HG03108 (cell line): ENCODE data around the gene EPHB3.
"Not testable (repeated sequence)": the region's sequence is repeated elsewhere in the genome, so short reads cannot be mapped to it uniquely, and the experiment has no call there.

Experiments
- ATAC-seq: cut with Tn5 transposase; IDR thresholded peaks from one replicate; pipeline ENCODE4 v1.9.1; 2021; ENCODE audit warnings: moderate library complexity; ENCODE audit not compliant: unreplicated experiment

Gene EPHB3

GRCh38 chr3:184618811-184619210 lies 57.2 kb downstream of the EPHB3 start:
- ATAC-seq, result no peak

DNA sequence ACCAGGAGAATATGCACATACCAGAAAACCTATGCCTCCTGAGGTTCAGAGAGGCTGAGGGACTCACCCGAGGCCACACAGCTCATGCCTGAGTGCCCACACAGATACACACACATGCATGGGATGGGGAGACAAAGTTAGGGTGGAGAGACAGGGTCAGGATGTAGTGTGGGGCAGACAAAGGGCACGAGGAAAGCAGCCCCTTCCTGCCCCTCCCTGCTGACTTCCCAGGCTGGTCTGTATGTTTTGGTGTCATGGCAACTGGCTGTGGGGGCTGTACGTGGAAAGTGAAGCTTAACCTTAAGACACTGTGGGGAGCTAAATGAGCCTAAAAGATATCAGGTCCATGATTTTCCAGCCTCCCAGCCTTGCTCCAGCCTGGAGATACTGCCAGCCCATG lies 57.8 kb downstream of the EPHB3 start:
- ATAC-seq, result no peak

DNA sequence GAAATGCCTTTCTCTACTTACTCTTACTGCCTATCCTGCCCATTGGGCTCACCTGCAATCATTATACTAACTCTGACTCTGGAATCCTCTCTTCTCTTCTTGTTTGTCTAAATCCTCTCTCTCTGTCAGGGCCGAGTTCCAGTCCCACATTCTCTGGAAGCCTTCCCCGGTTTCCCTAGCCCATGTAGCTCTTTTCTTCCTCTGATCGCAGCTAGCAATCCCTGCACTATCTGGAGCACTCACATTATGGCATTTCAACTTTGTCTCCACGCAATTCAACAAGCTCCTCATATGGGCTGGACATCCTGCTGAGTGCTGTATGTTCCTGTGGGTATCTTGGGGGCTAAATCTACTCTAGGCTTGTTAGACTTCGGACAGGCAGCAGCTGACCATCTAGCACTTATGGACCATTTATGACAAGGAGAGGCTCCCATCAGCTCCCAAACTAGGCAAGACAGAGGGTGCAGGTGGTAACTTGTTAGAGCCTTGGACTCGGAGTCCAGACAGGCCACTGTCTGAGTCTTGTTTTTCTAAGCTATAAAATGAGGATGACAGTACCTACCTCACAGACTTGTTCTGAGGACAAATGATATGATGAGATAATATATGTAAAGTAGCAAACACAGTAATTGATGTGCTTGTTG lies 58.3 kb downstream of the EPHB3 start:
- ATAC-seq, result no peak

- ATAC-seq, result no peak
Observed at GRCh38 chr3:184620475-184621119, 59.0 kb downstream of the EPHB3 start.

- ATAC-seq, result not testable (repeated sequence)
Observed at GRCh38 chr3:184622156-184622555, 60.6 kb downstream of the EPHB3 start.

DNA sequence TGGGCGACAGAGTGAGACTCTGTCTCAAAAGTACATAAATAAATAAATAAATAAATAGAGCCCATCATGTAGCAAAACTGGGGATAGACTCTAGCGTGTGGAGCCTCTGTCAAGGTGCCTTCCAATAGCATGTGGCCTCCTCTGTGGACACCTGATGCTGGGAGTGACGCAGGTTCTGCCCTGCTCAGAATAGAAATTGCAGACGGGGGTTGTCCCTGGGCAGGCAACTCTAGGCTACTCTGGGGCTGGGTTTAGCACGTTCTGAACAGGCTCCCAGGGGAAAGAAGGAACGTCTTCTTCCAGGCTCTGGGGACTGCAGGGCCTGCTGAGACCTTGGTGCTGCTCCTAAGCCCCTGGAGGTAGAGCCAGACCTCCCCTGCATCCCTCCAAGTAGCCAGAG lies 65.3 kb downstream of the EPHB3 start:
- ATAC-seq, result no peak

DNA sequence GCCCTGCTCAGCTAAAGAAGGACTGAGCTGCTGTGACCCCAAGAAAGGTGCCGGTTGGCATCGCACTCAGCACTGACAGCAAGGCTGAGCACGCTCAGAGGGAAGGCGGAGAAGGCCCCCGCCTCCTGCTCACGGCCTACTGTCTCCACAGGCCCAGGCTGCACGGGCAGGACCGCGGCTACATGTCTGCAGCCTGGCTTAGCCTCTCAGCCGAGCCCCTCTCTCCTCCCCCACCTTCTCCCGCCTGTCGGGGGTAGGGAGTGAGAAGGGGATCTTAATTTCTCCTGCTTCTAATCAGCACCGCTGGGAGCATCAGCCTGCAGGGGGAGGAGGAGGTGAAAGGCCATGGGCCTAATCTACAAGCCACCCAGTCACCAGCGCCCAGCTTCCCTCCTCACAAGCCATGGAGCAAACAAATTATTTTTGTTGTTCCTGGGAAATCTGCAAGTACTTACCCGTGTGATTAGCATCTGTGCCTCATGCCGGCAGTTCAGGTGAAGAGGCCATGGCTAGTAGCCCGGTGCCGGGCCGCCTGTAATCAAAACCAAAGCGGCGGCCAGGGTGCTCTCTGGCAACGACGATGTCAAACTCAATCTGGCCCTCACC lies 68.1 kb downstream of the EPHB3 start:
- ATAC-seq, result no peak

DNA sequence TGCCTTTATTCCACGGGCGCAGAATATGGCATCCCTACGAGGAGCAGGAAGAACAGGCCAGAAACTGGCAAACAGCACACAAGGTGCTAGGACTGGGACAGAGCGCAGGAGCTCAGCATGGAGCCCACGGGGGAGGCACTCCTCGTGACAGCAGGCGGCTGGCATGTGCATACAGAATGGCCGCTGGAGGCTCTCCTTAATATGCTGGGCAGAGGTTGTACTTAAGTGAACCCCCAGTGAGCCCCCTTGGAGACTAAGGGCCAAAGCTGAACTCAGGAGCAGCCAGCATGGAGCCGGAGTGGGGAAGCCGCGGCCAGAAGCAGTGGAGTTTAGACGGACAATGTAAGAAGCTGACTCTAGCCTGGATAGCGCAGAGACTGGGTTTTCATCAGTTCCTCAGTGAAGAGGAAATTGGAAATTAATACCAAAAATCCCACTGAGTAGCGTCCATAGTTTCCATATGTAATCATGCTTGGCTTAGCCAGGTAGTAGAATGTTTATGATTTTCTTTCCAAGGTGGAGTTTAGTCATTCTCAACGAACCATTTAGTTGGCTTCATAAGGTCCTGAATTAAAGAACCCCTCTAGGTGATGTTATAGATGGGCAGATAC lies 69.4 kb downstream of the EPHB3 start:
- ATAC-seq, result no peak

DNA sequence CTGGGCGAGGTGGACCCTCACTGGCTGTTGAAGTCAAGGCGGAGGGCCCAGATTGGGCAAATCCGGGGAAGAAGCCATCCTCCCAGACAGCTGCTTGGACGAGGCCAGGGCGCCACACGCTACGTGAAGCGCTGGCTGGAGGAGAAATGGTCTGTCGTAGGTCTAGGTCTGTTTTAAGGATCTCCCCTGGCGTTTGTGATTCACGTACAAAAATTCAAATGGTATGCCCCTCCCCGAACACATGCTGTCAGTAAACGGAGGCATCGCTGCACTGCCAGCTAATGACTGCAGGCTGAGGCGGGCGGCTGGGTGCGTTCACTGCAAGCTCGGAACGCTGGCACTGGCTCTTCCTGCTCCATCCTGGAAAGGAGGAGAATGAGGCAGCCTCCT lies 69.9 kb downstream of the EPHB3 start:
- no peak for ATAC-seq
